SK-N-SH (cell line): ENCODE results near the gene WDR88.
"Not testable (repeated sequence)": the region's sequence is repeated elsewhere in the genome, so short reads cannot be mapped to it uniquely, and the experiment has no call there.

Experiments used
- CHD2 ChIP-seq: fragments of 150-350 bp; IDR thresholded peaks from 2 replicates; pipeline ENCODE4 v1.6.1; 2018; ENCODE audit warnings: low read length; ENCODE audit not compliant: partially characterized antibody
- CTCF ChIP-seq: fragments of 200-600 bp; sonication (generic); IDR thresholded peaks from 2 replicates; pipeline ENCODE4 v1.6.1; 2017; ENCODE audit warnings: antibody characterized with exemption, mild to moderate bottlenecking, moderate library complexity
- EP300 ChIP-seq, 2 experiments: IDR thresholded peaks; 2 replicates each; pipeline versions ENCODE4 v1.4.0 to v1.6.1; 2012; ENCODE audit warnings: borderline replicate concordance in 1 of 2, low read depth in 1 of 2, low read length in 1 of 2
- EZH2phosphoT487 ChIP-seq: fragments of 200-600 bp; sonication (generic); IDR thresholded peaks from 2 replicates; pipeline ENCODE4 v1.6.1; 2017; ENCODE audit warnings: low read depth, mixed run types, mild to moderate bottlenecking, antibody characterized with exemption, moderate library complexity, borderline replicate concordance
- FOSL2 ChIP-seq: IDR thresholded peaks from 2 replicates; pipeline ENCODE4 v1.4.0; 2012; ENCODE audit warnings: low read depth, mild to moderate bottlenecking, moderate library complexity, borderline replicate concordance
- POLR2AphosphoS5 ChIP-seq: IDR thresholded peaks from 2 replicates; pipeline ENCODE4 v1.6.1; 2012; ENCODE audit warnings: low read depth, low read length
- RXRA ChIP-seq: IDR thresholded peaks from 2 replicates; pipeline ENCODE4 v1.4.0; 2012; ENCODE audit warnings: low read depth, mild to moderate bottlenecking, borderline replicate concordance
- SIN3A ChIP-seq: IDR thresholded peaks from 2 replicates; pipeline ENCODE4 v1.6.1; 2012; ENCODE audit warnings: low read depth, mild to moderate bottlenecking, low read length, moderate library complexity, borderline replicate concordance
- TEAD4 ChIP-seq: IDR thresholded peaks from 2 replicates; pipeline ENCODE4 v1.4.0; 2012; ENCODE audit warnings: mild to moderate bottlenecking, borderline replicate concordance; ENCODE audit not compliant: insufficient read depth

- TF ChIP-seq RXRA; CTCF; EZH2phosphoT487; EP300 (IDR thresholded peaks at IDR 0.05; ENCODE audit: borderline replicate concordance in 1 of 2, low read depth in 1 of 2, low read length in 1 of 2); POLR2AphosphoS5; CHD2; SIN3A; TEAD4; FOSL2: not testable (repeated sequence)
Measured at GRCh38 chr19:33126712-33127111, 5.2 kb upstream of the WDR88 start.
